IPS DF 4.7 (cell line): ENCODE measurements around the gene CIITA.
"Not testable (repeated sequence)": the region's sequence is repeated elsewhere in the genome, so short reads cannot be mapped to it uniquely, and the experiment has no call there.

Experiments
- DNase-seq: peaks from one replicate; pipeline ENCODE4 v3.0.0-alpha.2; 2013; ENCODE audit warnings: low spot score; ENCODE audit errors: extremely low read depth

The CIITA gene, protein sequence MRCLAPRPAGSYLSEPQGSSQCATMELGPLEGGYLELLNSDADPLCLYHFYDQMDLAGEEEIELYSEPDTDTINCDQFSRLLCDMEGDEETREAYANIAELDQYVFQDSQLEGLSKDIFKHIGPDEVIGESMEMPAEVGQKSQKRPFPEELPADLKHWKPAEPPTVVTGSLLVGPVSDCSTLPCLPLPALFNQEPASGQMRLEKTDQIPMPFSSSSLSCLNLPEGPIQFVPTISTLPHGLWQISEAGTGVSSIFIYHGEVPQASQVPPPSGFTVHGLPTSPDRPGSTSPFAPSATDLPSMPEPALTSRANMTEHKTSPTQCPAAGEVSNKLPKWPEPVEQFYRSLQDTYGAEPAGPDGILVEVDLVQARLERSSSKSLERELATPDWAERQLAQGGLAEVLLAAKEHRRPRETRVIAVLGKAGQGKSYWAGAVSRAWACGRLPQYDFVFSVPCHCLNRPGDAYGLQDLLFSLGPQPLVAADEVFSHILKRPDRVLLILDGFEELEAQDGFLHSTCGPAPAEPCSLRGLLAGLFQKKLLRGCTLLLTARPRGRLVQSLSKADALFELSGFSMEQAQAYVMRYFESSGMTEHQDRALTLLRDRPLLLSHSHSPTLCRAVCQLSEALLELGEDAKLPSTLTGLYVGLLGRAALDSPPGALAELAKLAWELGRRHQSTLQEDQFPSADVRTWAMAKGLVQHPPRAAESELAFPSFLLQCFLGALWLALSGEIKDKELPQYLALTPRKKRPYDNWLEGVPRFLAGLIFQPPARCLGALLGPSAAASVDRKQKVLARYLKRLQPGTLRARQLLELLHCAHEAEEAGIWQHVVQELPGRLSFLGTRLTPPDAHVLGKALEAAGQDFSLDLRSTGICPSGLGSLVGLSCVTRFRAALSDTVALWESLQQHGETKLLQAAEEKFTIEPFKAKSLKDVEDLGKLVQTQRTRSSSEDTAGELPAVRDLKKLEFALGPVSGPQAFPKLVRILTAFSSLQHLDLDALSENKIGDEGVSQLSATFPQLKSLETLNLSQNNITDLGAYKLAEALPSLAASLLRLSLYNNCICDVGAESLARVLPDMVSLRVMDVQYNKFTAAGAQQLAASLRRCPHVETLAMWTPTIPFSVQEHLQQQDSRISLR

DNA sequence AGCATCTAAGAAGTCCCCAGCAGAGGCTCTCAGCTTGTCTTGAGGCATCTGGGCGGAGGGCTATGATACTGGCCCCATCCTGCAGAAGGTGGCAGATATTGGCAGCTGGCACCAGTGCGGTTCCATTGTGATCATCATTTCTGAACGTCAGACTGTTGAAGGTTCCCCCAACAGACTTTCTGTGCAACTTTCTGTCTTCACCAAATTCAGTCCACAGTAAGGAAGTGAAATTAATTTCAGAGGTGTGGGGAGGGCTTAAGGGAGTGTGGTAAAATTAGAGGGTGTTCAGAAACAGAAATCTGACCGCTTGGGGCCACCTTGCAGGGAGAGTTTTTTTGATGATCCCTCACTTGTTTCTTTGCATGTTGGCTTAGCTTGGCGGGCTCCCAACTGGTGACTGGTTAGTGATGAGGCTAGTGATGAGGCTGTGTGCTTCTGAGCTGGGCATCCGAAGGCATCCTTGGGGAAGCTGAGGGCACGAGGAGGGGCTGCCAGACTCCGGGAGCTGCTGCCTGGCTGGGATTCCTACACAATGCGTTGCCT, at the start of gene CIITA:
CIITA (plus strand) TSS at position 404 of the 543 bp plus-strand sequence; CDS start at position 533, 129 bp downstream.
- DNase-seq = no peak

DNA sequence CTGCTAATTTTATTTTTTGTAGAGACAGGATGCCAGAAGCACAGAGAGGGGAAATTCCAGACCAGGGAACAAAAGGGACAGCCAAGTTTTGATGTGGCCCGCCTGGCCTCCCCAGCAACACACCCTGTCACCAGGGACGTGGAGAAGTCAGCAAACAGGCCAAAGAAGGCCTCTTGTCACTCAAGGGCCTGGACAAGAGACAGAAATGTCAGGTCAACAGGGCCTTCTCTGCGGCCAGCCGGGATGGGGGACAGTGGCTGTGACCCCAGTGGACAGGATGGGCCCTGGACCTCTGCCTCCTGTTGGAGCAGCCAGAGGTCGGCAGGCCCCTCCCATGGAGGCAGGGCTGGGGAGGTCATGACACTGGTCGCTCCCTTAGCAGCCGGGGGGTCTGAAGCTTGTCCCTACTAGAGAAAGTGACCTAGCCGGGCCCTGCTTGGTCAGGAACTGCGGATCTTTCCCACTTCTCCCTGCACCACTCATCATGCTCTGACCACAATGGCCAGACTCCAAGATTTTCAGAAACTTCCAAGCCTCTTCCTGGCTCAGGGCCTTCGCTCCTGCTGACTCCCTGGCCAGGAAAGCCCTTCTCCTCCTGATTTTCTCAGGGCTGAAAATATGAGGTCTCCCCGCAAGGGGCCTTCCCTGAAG, 49.2 kb upstream of the CIITA start:
- DNase-seq = no peak

DNA sequence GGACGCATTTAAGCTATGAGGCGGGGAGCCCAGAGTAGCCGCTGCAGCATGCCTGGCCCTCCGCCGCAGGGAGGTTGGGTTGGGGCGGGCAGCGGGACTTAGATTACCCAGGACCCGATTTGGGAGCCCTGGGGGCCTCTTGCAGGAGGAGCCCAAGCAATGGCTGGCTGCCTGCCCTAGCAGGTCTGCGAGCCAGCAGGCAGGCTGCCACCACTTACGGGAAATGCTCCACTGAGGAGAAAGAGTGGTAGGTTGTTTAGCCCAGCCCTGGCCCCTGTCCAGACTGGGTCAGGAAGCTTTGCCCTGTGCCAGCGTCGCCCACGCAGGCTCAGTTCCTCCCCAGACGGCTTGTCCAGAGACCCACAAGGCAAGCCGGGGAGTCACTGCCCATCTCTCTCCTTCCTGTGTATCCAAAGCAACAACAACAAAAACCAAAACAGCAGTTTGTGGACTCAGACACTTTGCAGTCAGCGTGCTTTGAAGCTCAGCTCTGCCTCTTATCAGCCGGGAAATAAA, 48.1 kb upstream of the CIITA start:
- DNase-seq = no peak

GRCh38 chr16:10829390-10830098, 47.5 kb upstream of the CIITA start:
- not testable (repeated sequence) for DNase-seq

GRCh38 chr16:10830240-10830639, 46.8 kb upstream of the CIITA start:
- DNase-seq = not testable (repeated sequence)

DNA sequence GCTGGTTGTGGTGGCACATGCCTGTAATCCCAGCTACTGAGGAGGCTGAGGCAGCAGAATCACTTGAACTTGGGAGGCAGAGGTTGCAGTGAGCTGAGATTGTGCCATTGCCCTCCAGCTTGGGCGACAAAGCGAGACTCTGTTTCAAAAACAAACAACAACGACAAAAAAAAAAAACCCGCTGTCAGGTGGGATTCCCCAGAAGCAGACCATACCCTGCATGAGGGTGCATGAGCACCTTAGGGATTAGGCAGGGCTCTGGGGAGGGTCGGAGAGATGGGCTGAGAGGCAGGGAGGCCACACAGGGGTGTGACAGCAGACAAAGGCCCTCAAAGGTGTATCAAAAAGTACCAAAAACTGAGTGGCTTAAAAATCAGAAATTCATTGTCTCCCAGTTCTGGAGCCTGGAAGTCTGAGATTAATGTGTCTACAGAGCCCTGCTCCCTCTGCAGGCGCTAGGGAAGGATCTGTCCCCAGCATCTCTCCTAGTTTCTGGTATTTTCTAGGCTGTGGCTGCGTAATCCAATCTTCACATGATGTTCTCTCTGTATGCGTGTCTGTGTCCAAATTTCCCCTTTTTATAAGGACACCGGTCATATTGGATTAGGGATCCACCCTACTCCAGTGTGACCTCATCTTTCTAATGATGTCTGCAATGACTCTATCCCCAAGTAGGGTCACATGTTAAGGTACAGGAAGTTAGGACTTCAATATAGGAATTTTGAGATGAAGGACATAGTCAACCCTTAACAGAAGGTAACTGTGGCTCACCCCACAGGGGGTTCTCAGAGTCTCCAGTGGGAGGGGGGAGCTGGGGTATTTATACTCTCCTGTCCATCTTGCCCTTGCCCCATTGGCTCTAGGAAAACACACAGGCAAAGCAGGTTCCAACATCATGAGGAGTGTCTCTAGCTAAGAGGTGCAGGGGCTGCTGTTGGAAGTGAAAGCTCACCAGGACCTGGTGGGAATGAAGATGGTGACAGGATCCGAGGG, 44.8 kb upstream of the CIITA start:
- DNase-seq = no peak

DNA sequence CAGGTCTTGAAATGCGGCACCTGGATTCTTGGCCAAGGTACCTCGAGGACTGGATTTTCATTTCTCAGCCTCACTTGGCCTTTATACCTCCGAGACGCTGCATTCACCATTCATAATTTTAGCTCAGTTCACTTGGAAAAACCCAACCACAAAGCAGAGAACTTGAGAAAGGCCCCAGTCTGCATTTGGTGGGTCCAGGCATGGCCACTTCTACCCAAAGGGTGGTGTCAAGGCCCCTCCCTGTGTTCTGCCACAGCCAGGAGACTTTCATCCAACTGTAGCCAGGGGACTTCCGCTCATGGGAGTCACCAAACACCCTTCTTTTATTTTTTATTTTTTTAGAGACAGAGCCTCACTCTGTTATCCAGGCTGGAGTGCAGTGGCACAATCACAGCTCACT, 43.7 kb upstream of the CIITA start:
- DNase-seq = no peak

GRCh38 chr16:10834130-10834529, 42.9 kb upstream of the CIITA start:
- no peak for DNase-seq

GRCh38 chr16:10834766-10835165, 42.2 kb upstream of the CIITA start:
- DNase-seq = no peak

DNA sequence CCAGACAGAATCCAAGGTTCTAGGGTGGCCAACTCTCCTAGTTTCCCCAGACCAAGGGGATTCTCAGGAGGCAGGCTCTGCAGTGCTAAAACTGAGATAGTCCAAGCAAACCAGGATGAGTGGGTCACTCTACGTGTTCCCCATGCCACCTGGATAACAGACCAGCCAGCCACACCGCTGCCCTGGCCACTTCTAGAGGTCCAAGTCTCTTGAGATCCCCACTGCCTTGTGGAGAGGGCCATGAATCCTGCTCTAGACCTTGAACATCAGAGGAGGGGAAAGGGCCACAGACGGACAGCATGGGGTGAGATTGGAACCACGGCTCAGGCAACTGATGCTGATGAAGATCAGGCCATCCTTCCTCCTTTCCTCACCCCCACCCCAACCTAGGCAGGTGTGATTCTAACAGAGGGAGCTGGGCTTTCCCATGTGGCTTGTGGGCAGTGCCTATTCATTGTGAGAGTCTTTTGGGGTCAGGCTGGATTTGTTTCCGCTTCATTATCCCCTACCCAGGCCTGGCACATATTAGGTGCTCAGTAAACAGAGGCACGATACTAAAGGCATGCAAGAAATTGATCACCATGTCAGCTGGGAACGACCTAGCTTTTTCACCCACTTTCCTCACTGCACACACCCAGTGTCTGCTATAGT, 41.6 kb upstream of the CIITA start:
- no peak for DNase-seq

- no peak for DNase-seq
Observed at GRCh38 chr16:10836174-10836853, 40.7 kb upstream of the CIITA start.

DNA sequence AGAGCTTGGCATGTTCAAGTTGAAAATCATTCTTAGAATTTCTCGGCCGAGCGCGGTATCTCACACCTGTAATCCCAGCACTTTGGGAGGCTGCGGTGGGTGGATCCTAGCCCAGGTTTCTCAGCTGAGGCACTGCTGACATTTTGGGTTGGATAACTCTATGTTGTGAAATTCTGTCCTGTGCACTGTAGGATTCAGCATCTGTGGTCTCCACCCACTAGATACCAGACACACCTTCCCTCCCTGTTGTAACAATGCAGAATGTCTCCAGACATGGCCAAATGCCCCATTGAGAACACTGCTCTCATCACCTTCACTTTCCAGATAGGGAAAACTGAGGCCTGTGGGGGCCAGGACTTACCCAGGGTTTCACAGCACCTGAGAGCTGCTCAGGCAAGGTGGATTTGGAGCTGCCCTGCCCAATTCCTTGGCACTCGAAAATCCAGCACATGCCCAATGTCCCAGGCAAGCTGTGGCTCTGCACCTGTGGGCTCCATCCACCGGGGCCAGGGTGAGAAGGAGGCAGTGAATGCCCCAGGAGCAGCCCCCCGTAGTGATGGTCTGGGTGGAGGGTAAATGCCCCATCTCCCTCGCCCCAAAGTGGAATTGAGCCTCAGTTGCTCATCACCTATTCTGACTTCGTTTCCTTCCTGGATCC, 38.3 kb upstream of the CIITA start:
- no peak for DNase-seq

DNA sequence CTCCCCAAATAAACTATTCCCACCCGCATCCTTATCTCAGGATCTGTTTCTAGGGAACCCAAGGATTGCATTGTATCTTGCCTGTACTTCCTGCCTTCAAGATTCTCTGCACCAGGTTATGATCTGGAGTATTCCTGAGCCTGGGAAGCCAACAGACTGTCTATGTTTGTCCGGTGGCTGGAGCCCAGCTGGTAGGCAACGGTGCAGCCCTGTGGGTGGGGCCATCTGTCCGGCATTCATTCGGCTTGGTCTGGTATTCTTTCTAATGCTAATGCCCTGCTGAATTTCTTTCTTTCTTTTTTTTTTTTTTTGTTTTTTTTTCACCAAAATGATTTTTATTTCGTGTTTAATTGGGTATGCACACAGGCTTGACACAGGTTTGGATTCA, 37.7 kb upstream of the CIITA start:
- DNase-seq = no peak

GRCh38 chr16:10840703-10841102, 36.3 kb upstream of the CIITA start:
- DNase-seq = no peak

DNA sequence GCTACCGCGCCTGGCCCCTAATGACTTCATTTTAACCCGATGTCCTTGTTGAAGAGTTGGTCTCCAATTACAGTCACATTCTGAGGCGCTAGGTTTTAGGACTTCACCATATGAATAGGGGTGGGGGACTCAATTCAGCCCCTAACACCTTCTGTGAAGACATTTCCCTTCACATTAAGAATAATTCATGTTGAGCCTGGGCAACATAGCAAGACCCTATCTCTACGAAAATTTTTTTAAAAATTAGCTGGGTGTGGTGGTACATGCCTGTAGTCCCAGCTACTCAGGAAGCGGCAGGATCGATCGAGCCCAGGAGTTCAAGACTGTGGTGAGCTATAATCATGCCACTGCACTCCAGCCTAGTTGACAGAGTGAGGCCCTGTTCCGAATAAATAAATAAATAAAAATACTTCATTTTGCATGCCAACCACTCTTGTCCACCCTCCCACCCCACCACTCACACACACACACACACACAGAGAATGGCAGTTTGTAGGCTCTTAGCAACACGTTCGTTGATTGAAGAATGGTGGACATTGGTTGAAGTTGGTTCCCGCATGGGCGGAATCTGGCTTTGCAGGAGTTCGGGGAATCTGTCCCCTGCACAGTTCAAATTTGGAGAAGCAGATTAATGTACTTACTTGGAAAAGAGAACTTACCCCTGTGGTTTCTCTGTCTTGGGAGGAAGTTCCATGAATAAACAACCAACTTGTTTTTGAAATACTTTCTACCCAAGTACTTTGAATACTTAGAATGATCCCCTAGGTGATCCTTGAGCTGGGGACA, 30.6 kb upstream of the CIITA start:
- DNase-seq = no peak

DNA sequence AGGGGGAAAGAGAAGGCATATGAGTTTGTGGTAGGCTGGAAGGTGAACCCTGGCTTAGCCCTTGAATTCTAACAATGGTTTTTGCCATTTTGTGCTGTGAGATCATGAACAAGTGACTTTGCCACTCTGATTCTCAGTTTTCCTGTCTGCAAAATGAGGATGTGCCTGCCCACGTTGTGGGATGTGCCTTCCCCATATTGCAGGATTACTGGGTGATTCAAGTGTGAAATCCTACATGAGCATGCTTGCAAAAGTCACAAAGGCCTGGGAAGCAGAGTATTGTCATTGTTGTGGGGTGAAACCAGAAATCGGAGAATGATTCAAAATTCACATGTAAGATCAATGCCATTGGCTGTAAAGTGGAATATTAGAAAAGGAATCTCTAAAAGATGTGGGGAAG, 29.8 kb upstream of the CIITA start:
- no peak for DNase-seq
